OCI-LY1 (cell line): ENCODE data around the gene BRD3OS.

Source experiments
- EZH2 ChIP-seq: fragments of 200-600 bp; sonication (generic), shearing (Covaris generic); IDR thresholded peaks from 2 replicates; pipeline ENCODE4 v1.8.0; 2017; ENCODE audit warnings: borderline replicate concordance, mixed run types, mild to moderate bottlenecking, antibody characterized with exemption, low read length, moderate library complexity, mixed read lengths
- TF ChIP-seq, protein P1 (sequence below): fragments of 200-600 bp; sonication (generic), shearing (Covaris generic); IDR thresholded peaks from 2 replicates; pipeline ENCODE4 v1.5.1; 2017; ENCODE audit warnings: mild to moderate bottlenecking, antibody characterized with exemption, low read length, moderate library complexity, mixed read lengths

GRCh38 chr9:133981958-133982681 lies 43.2 kb upstream of the BRD3OS start:
- TF ChIP-seq, protein P1, sequence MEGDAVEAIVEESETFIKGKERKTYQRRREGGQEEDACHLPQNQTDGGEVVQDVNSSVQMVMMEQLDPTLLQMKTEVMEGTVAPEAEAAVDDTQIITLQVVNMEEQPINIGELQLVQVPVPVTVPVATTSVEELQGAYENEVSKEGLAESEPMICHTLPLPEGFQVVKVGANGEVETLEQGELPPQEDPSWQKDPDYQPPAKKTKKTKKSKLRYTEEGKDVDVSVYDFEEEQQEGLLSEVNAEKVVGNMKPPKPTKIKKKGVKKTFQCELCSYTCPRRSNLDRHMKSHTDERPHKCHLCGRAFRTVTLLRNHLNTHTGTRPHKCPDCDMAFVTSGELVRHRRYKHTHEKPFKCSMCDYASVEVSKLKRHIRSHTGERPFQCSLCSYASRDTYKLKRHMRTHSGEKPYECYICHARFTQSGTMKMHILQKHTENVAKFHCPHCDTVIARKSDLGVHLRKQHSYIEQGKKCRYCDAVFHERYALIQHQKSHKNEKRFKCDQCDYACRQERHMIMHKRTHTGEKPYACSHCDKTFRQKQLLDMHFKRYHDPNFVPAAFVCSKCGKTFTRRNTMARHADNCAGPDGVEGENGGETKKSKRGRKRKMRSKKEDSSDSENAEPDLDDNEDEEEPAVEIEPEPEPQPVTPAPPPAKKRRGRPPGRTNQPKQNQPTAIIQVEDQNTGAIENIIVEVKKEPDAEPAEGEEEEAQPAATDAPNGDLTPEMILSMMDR = no peak
- no peak for TF ChIP-seq EZH2
